Stomach (tissue), 4 donors: ENCODE results near the gene FOXN3.

Experiments used
- CTCF ChIP-seq, 7 experiments: fragments of 450-650 bp in 4 of 7; fragments of 200-600 bp in 3 of 7; sonication (generic) in 3 of 7; IDR thresholded peaks; one replicate each; pipeline ENCODE4 v1.5.1; 2016 to 2019; ENCODE audit warnings: antibody characterized with exemption in 7 of 7, control low read depth in 2 of 7, mild to moderate bottlenecking in 1 of 7
- EP300 ChIP-seq: sonication (generic); formaldehyde crosslinking; IDR thresholded peaks from one replicate; pipeline ENCODE4 v1.6.1; 2017; ENCODE audit warnings: antibody characterized with exemption
- POLR2A ChIP-seq, 4 donors: fragments of 450-650 bp; IDR thresholded peaks; one replicate each; pipeline ENCODE4 v1.6.1; 2016; ENCODE audit warnings: antibody characterized with exemption in 4 of 4, control low read depth in 2 of 4, mild to moderate bottlenecking in 1 of 4, moderate library complexity in 1 of 4
- POLR2AphosphoS5 ChIP-seq, 3 donors: sonication (generic); formaldehyde crosslinking; IDR thresholded peaks; one replicate each; pipeline ENCODE4 v1.6.1; 2016; ENCODE audit warnings: antibody characterized with exemption in 3 of 3

GRCh38 chr14:89112720-89113119 is 304.3 kb downstream of the FOXN3 start:
- TF ChIP-seq CTCF (IDR thresholded peaks at IDR 0.05) (no peak), POLR2A (IDR thresholded peaks at IDR 0.05) (no peak), POLR2AphosphoS5 (IDR thresholded peaks at IDR 0.05) (no peak), EP300 (no peak)
